ENCODE results near the gene TIMM21.

GRCh38 chr18:74182335-74182734, 34.0 kb downstream of the TIMM21 start:
- no peak for TF ChIP-seq CTCF (IDR thresholded peaks at IDR 0.05; ENCODE audit: poor library complexity)
- no peak for TF ChIP-seq EZH2 (IDR thresholded peaks at IDR 0.05; ENCODE audit: borderline replicate concordance)

Measured in hepatocyte (in vitro differentiated cells).